ENCODE measurements around the gene FCN1. TPM values are rescaled to one million over a fixed set of nuclear protein-coding genes. Genes with fewer than 3 reads are reported as not detected.

Gene FCN1
- total RNA-seq, 1 donor from 2014 or later, result 1.1 TPM

- DNase-seq, result no peak
These were observed 3.8 kb downstream of the FCN1 start for GRCh38 chr9:134913713-134914500.

GRCh38 chr9:134913041-134913712 lies 4.5 kb downstream of the FCN1 start:
- no peak for DNase-seq

GRCh38 chr9:134912126-134912840 lies 5.4 kb downstream of the FCN1 start:
- DNase-seq, result no peak

GRCh38 chr9:134909511-134910481 lies 7.9 kb downstream of the FCN1 start:
- no peak for DNase-seq

- DNase-seq, result no peak
These were observed 9.0 kb downstream of the FCN1 start for GRCh38 chr9:134908524-134909309.

- no peak for DNase-seq
These were observed 14.8 kb downstream of the FCN1 start for GRCh38 chr9:134902936-134903335.

- DNase-seq, result no peak
These were observed 17.9 kb downstream of the FCN1 start for GRCh38 chr9:134899818-134900217.

- no peak for DNase-seq
These were observed 18.5 kb downstream of the FCN1 start for GRCh38 chr9:134899168-134899567.

GRCh38 chr9:134898319-134898718 lies 19.4 kb downstream of the FCN1 start:
- no peak for DNase-seq

- DNase-seq, result no peak
These were observed 20.0 kb downstream of the FCN1 start for GRCh38 chr9:134897584-134898170.

GRCh38 chr9:134896834-134897583 lies 20.7 kb downstream of the FCN1 start:
- no peak for DNase-seq

- DNase-seq, result peak; percentile 23
These were observed 21.5 kb downstream of the FCN1 start for GRCh38 chr9:134895908-134896833.

GRCh38 chr9:134895567-134895907 lies 22.2 kb downstream of the FCN1 start:
- no peak for DNase-seq

GRCh38 chr9:134895097-134895496 lies 22.6 kb downstream of the FCN1 start:
- DNase-seq, result no peak

- DNase-seq, result no peak
These were observed 23.4 kb downstream of the FCN1 start for GRCh38 chr9:134894136-134894860.

GRCh38 chr9:134892820-134893420 lies 24.8 kb downstream of the FCN1 start:
- DNase-seq, result no peak

GRCh38 chr9:134892221-134892620 lies 25.5 kb downstream of the FCN1 start:
- DNase-seq, result no peak

GRCh38 chr9:134891713-134892112 lies 26.0 kb downstream of the FCN1 start:
- no peak for DNase-seq
